Measurements from ENCODE around the gene TNFSF11.

Gene TNFSF11

GRCh38 chr13:42561752-42562467, 12.0 kb upstream of the TNFSF11 start:
- no peak for DNase-seq

- DNase-seq = no peak
Measured at GRCh38 chr13:42567906-42568305, 6.0 kb upstream of the TNFSF11 start.

GRCh38 chr13:42569576-42570344, 4.2 kb upstream of the TNFSF11 start:
- DNase-seq = no peak

DNA sequence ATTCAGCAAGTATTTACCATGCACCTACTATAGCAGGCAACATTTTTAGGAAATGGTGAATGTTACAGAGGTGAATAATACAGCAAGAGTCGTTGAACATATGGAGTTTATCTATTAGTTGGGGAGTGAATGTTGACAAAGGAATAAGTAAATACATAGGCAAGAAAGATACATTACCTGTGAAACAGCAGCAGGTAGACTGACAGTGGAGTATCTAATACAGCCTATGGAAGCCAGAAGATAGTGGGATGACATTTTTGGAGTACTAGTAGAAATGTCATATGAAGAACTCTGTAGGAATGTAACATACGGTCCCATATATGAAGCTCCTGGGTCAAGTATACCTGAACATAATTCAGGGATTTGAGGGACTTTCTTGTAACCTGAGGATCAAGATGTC, 2.1 kb upstream of the TNFSF11 start:
- DNase-seq = no peak

- DNase-seq = no peak
Measured at GRCh38 chr13:42574435-42575311, 721 bp downstream of the TNFSF11 start.

DNA sequence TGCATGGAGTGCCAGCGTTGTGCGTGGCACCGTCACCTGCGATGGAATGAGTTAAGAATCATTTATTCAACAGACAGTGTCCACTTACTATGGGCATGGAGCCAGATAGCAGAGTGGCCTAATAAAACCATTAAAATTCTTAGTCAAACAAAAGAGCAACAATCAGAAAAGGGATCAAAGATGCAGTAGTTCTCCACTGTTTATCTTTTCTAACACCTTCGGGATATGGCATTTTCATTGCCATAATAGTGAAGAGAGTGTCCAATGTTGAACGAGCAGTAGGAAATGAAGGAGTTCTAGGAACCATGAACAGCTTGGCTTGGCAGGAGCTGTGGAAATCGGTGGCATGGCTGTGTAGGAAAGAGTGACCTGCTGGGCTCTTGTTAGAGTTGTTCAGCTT, 2.0 kb downstream of the TNFSF11 start:
- DNase-seq = no peak

DNA sequence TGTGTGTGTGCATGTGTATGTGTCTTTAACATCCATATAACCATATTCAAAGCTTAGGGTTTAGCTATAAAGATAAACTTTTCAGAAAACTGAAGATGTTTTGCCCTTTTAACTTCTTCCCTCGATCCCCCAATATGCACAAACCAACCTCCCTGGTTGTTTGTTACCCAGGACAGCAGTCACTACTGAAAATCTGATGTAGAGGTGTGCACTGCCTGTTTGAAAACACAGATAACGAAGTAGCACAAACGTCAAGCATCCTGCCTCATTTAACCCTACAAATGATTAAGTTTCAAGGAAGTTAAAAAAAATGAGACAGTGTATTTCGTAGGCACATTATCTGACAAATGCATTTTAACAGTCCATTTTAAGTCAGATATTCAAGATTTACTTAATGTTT, 3.6 kb downstream of the TNFSF11 start:
- DNase-seq = no peak

DNA sequence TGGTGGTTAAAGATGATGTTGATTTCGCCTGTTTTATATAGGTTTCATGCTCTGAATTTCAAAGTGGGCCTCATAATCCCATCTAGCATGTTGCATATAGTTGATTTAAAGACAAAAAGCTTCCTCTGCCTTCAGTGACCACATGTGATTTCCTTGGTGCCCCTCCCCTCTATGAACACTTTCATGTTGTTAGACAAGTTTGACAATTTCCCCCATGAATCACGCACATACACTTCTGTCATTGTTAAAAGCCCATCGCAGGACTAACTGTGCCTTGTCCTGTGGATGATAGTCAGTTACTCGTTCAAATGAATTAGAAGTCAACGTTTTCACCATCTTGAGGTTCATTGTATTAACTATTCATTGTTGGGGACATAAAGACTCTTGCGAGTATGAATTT, 6.7 kb downstream of the TNFSF11 start:
- no peak for DNase-seq

- DNase-seq = no peak
Measured at GRCh38 chr13:42581427-42581826, 7.5 kb downstream of the TNFSF11 start.

- DNase-seq = no peak
Measured at GRCh38 chr13:42591602-42592001, 17.6 kb downstream of the TNFSF11 start.

GRCh38 chr13:42592915-42593900, 19.3 kb downstream of the TNFSF11 start:
- DNase-seq = no peak

DNA sequence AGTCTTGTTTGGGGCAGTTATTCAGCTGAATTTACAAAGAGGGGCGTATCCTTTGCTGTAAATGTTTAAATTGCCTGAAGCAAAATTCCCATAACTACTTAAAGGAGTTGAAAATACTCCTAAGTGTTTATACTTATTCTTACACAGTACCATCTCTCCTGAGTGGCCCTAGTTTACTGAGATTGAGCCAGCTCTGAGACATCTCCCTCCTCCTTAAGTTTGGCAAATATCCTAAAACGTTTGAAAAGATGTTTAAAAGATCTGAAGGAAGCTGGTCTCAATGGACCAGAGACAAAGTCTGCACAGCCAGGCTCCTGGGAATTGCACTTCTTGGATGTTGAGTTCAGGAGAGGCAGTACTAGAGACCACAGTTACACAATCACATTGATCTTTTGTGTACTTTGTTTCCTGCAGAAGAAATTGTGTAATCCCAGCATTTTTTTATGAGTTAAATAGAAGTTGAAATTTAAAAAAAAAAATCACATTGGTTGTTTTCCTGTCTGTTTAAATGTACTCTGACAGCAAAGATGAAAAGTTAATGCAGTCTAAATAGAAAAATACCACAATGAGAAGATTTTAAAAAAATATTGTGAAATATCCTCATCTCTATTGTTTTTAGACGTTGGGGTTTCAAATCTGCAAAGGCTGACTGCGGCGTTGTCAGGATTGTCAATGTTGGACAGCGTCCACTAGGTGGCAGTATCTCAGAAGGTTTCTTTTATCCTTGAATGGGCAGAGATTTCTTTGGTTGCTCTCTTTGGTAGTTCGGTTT, 20.7 kb downstream of the TNFSF11 start:
- peak; percentile 80 for DNase-seq

DNA sequence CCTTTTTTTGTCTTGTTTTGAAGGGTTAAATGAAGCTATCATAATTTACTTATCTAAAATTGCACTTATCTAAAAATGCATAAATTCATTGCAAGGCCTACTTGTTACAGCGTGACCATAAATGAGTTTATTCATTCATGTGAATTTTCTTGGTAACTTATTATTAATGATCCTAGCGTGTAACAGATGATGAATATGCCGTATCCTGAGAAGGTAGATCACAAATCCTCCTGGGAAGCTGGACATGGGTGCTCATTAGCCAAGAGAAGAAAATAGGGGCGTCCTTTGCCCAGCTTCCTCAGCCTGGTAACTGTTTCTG, 21.3 kb downstream of the TNFSF11 start:
- no peak for DNase-seq

- no peak for DNase-seq
Measured at GRCh38 chr13:42597505-42597904, 23.6 kb downstream of the TNFSF11 start.

GRCh38 chr13:42600943-42601342, 27.0 kb downstream of the TNFSF11 start:
- DNase-seq = no peak

- no peak for DNase-seq
Measured at GRCh38 chr13:42602906-42603305, 29.0 kb downstream of the TNFSF11 start.

GRCh38 chr13:42603571-42603970, 29.6 kb downstream of the TNFSF11 start:
- no peak for DNase-seq

DNA sequence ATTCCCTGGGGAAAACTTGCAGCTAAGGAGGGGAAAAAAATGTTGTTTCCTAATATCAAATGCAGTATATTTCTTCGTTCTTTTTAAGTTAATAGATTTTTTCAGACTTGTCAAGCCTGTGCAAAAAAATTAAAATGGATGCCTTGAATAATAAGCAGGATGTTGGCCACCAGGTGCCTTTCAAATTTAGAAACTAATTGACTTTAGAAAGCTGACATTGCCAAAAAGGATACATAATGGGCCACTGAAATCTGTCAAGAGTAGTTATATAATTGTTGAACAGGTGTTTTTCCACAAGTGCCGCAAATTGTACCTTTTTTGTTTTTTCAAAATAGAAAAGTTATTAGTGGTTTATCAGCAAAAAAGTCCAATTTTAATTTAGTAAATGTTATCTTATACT, 33.6 kb downstream of the TNFSF11 start:
- DNase-seq = no peak

- DNase-seq = no peak
Measured at GRCh38 chr13:42610649-42611048, 36.7 kb downstream of the TNFSF11 start.

DNA sequence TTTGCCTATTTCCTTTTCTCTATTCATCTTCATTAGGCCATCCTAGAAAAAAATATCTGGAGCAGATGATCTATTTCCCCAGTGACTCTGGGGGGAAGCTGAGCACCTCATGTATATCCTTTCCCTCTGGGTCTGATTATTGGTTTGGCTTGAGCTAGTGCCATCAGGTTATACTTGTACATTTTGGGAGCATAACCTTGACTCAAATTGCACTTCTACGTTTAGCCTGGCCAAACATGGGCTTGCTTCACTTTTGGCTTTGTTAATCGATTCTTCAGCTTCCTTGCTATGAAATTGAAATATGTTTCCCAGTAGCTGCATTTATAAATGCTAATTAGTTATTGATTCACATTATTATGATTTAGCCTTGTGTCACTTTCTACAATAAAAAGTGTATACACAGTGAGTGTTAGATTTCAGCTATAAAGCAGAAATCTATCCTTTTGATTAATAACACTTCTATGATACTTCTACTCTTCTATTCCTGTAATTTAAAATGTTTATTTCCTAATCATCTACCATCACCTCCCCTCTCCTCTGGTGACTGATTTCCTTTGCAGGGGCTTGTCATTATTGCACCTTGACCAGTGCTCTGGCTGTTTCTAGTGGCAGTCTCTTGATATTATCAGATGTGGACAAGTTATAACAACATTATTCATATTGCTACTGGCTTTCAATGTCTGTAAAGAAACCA, 37.3 kb downstream of the TNFSF11 start:
- DNase-seq = no peak
